HG03045 (cell line): ENCODE results near the gene MCC.

Experiments used
- ATAC-seq: cut with Tn5 transposase; IDR thresholded peaks from one replicate; pipeline ENCODE4 v1.9.1; 2021; ENCODE audit warnings: mild to moderate bottlenecking, moderate library complexity; ENCODE audit not compliant: unreplicated experiment

MCC gene

GRCh38 chr5:113209498-113209897, 278.8 kb downstream of the MCC start:
- no peak for ATAC-seq

GRCh38 chr5:113205807-113206206, 282.4 kb downstream of the MCC start:
- ATAC-seq = no peak

GRCh38 chr5:113205323-113205722, 282.9 kb downstream of the MCC start:
- no peak for ATAC-seq

GRCh38 chr5:113204525-113205161, 283.6 kb downstream of the MCC start:
- no peak for ATAC-seq

GRCh38 chr5:113203916-113204315, 284.3 kb downstream of the MCC start:
- ATAC-seq = no peak

GRCh38 chr5:113202746-113203716, 285.2 kb downstream of the MCC start:
- no peak for ATAC-seq

- ATAC-seq = no peak
These were observed 286.0 kb downstream of the MCC start for GRCh38 chr5:113202287-113202686.

GRCh38 chr5:113201715-113202114, 286.5 kb downstream of the MCC start:
- ATAC-seq = no peak

- ATAC-seq = no peak
These were observed 288.9 kb downstream of the MCC start for GRCh38 chr5:113199122-113199905.

- no peak for ATAC-seq
These were observed 290.6 kb downstream of the MCC start for GRCh38 chr5:113197456-113198200.

- ATAC-seq = no peak
These were observed 292.5 kb downstream of the MCC start for GRCh38 chr5:113195771-113196170.

GRCh38 chr5:113195251-113195650, 293.0 kb downstream of the MCC start:
- ATAC-seq = no peak

- ATAC-seq = no peak
These were observed 293.7 kb downstream of the MCC start for GRCh38 chr5:113194591-113194990.

GRCh38 chr5:113194125-113194524, 294.1 kb downstream of the MCC start:
- ATAC-seq = no peak

GRCh38 chr5:113193311-113193978, 294.8 kb downstream of the MCC start:
- no peak for ATAC-seq

- ATAC-seq = no peak
These were observed 295.7 kb downstream of the MCC start for GRCh38 chr5:113192541-113192940.

GRCh38 chr5:113190347-113190746, 297.9 kb downstream of the MCC start:
- ATAC-seq = no peak

- no peak for ATAC-seq
These were observed 299.0 kb downstream of the MCC start for GRCh38 chr5:113189291-113189690.

GRCh38 chr5:113188436-113188835, 299.8 kb downstream of the MCC start:
- ATAC-seq = no peak

- ATAC-seq = no peak
These were observed 300.3 kb downstream of the MCC start for GRCh38 chr5:113187906-113188305.
